Mesothelial cell of epicardium (in vitro differentiated cells): ENCODE measurements around the gene RHPN2. TPM values are rescaled to one million over a fixed set of nuclear protein-coding genes. Genes with fewer than 3 reads are reported as not detected.

ENCODE experiments used
- DNase-seq, 2 experiments: peaks; one replicate each; pipeline ENCODE4 v3.0.0; 2021; ENCODE audit warnings: low spot score in 2 of 2; ENCODE audit not compliant: unreplicated experiment in 2 of 2
- H3K27ac Mint-ChIP-seq: 2 replicates; pipeline ENCODE4 v1.8.0; 2021; ENCODE audit warnings: mixed read lengths
- H3K27me3 Mint-ChIP-seq: 2 replicates; pipeline ENCODE4 v1.8.0; 2021; ENCODE audit warnings: low read depth, mixed read lengths
- H3K36me3 Mint-ChIP-seq: 2 replicates; pipeline ENCODE4 v1.8.0; 2021; ENCODE audit warnings: mixed read lengths
- H3K4me1 Mint-ChIP-seq: 2 replicates; pipeline ENCODE4 v1.8.0; 2021; ENCODE audit warnings: mixed read lengths
- H3K4me3 Mint-ChIP-seq: 2 replicates; pipeline ENCODE4 v1.8.0; 2021; ENCODE audit warnings: mild to moderate bottlenecking, moderate library complexity, mixed read lengths
- H3K9me3 Mint-ChIP-seq: 2 replicates; pipeline ENCODE4 v1.8.0; 2021; ENCODE audit warnings: mixed read lengths
- total RNA-seq: library from RNA; stranded (reverse); gene quantifications from 3 replicates; pipeline ENCODE4 v1.2.1, GENCODE V29; 2021
- TF ChIP-seq, protein P1 (sequence below): fragments of 200-600 bp; sonication (generic); IDR thresholded peaks from one replicate; pipeline ENCODE4 v1.5.0; 2021; ENCODE audit warnings: antibody characterized with exemption; ENCODE audit not compliant: unreplicated experiment

RHPN2 gene
- total RNA-seq, 1 donor from 2014 or later = 23.3 TPM

DNA sequence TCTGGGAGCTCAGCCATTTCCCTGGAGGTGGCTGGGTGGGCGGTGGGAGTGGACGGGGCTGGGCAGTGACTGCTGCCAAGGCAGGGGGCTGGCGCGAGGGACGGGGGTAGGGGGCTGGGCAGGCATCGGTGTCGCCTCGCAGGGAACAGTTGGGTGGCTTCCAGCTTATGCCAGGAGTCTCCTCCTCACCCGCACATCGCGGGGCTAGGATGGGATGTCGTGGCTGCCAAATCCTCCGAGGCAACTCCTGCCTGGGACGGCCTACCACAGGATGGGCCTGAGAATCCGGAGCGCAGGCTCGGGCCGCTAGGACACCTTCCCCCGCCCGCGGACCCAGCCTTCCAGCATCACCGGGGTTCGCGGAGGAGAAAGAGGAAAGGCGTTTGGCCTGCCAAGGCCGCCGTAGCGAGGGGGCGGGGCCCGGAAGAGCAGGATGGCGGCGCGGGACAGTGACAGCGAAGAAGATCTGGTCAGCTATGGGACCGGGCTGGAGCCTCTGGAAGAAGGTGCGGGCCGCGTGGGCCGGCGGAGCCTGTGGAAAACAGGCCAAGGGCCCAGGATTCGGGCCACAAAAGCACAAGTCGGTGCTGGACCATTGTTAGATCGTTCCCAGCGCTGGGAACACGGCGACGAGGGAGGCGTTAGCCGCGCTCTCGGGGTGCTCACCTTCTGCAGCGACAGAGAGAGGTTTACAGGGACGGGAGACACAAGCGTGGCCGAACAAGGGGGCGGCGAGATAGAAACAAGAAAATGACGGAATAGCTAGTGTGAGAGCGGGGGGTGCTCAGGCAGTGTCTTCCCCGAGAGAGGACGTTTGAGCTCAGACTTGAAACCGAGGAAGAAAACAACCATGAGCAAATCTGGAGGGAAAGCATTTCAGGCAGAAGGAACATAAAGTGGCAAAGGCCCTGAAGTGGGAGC, 16.3 kb upstream of the RHPN2 start, which contains the start of gene GPATCH1:
TSS of gene GPATCH1 (plus strand) at position 421 of the 921 bp plus-strand sequence. CDS start at position 434, 13 bp downstream.
- H3K4me1 Mint-ChIP-seq = peaks cover 22% of the 10 kb centered on the region
- peak within 1 kb of the TSS; percentile 92 for H3K27ac Mint-ChIP-seq
- TF ChIP-seq, protein P1, sequence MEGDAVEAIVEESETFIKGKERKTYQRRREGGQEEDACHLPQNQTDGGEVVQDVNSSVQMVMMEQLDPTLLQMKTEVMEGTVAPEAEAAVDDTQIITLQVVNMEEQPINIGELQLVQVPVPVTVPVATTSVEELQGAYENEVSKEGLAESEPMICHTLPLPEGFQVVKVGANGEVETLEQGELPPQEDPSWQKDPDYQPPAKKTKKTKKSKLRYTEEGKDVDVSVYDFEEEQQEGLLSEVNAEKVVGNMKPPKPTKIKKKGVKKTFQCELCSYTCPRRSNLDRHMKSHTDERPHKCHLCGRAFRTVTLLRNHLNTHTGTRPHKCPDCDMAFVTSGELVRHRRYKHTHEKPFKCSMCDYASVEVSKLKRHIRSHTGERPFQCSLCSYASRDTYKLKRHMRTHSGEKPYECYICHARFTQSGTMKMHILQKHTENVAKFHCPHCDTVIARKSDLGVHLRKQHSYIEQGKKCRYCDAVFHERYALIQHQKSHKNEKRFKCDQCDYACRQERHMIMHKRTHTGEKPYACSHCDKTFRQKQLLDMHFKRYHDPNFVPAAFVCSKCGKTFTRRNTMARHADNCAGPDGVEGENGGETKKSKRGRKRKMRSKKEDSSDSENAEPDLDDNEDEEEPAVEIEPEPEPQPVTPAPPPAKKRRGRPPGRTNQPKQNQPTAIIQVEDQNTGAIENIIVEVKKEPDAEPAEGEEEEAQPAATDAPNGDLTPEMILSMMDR = no peak
- peak; percentile 86 to 94 for DNase-seq
- H3K27me3 Mint-ChIP-seq = no peaks in the 10 kb centered on the region
- no peaks in the 10 kb centered on the region for H3K36me3 Mint-ChIP-seq
- H3K4me3 Mint-ChIP-seq = peak within 1 kb of the TSS; percentile 86
- no peaks in the 10 kb centered on the region for H3K9me3 Mint-ChIP-seq

DNA sequence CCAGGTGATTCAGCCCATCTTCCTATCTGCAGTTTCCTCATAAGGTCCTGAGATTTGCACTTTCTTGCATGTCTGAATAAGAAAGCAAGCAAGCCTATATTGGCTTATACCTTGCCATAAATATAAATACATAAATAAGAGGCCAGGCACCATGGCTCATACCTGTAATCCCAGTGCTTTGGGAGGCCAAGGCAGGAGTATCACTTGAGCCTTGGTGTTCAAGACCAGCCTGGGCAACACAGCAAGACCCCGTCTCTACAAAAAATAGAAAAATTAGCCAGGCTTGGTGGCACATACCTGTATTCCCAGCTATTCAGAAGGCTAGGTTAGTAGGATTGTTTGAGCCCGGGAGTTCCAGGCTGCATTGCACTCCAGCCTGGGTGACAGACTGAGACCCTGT, 10.8 kb upstream of the RHPN2 start:
- no peak overlapping the region for H3K4me3 Mint-ChIP-seq
- H3K27me3 Mint-ChIP-seq = no peaks in the 10 kb centered on the region
- H3K27ac Mint-ChIP-seq = no peak overlapping the region
- no peaks in the 10 kb centered on the region for H3K36me3 Mint-ChIP-seq
- peaks cover 7% of the 10 kb centered on the region for H3K4me1 Mint-ChIP-seq
- TF ChIP-seq, protein P1 = no peak
- no peaks in the 10 kb centered on the region for H3K9me3 Mint-ChIP-seq
- no peak for DNase-seq

DNA sequence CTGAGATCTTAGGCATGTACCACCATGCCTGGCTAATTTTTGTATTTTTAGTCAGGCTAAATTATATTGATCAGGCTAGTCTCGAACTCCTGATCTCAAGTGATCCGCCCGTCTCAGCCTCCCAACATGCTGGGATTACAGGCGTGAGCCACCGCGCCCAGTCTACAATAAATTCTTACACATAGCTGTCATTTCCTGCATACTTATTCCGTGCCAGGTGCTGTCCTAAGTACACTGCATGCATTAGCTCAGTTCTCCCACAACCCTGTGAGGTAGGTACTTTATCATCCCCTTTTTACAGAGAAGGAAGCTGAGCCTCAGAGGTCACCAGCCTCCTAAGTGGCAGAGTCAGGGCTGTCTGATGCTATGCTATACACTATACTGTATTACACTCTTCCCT, 7.2 kb upstream of the RHPN2 start:
- Mint-ChIP-seq H3K27me3 (no peaks in the 10 kb centered on the region), H3K4me3 (no peak overlapping the region), H3K9me3 (no peaks in the 10 kb centered on the region), H3K4me1 (no peaks in the 10 kb centered on the region), H3K36me3 (no peaks in the 10 kb centered on the region), H3K27ac (no peak overlapping the region)
- TF ChIP-seq, protein P1 = no peak
- no peak for DNase-seq

DNA sequence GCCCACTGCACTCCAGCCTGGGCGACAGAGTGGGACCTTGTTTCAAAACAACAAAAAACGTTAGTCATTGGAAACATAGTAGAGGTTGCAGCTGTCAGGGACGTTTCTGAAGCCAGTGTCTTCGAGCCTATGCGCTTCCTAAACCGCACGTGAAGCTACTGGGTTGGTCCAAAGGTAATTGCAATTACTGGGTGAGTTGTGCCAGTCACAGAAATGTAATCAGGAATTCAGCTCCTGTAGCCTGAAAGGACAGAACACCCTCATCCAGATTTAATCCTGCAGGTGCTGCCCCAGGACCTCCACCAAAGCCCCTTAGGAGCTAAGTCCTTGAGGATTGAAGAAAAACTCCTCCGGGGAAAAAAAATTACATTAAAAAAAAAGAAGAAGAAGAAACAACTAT, 2.4 kb upstream of the RHPN2 start:
- H3K27me3 Mint-ChIP-seq = peaks cover 17% of the 10 kb centered on the region
- DNase-seq = no peak
- no peak overlapping the region for H3K27ac Mint-ChIP-seq
- peaks cover 8% of the 10 kb centered on the region for H3K4me1 Mint-ChIP-seq
- TF ChIP-seq, protein P1 = no peak
- no peaks in the 10 kb centered on the region for H3K9me3 Mint-ChIP-seq
- no peaks in the 10 kb centered on the region for H3K36me3 Mint-ChIP-seq
- H3K4me3 Mint-ChIP-seq = no peak overlapping the region

DNA sequence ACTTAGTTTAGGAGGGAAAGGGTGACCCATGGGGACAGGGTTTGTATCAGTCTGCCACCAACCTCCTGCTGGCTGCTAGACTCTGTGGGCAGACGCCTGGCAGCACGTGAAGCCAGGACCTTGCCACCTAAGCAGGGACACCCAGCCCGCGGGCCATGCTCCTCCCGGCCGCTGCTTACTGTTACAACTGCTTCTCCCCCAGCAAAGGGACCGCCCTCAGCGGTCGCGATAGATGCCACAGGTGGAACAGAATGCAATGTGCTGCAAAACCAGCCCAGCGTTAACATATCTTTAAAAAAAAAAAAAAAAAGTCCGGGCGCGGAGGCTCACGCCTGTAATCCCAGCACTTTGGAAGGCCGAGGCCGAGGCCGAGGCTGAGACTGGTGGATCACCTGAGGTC, 1.9 kb upstream of the RHPN2 start:
- TF ChIP-seq, protein P1 = no peak
- H3K9me3 Mint-ChIP-seq = no peaks in the 10 kb centered on the region
- peak overlapping the region; percentile 22 for H3K4me3 Mint-ChIP-seq
- peaks cover 20% of the 10 kb centered on the region for H3K27me3 Mint-ChIP-seq
- H3K4me1 Mint-ChIP-seq = peaks cover 8% of the 10 kb centered on the region
- no peak overlapping the region for H3K27ac Mint-ChIP-seq
- no peaks in the 10 kb centered on the region for H3K36me3 Mint-ChIP-seq
- no peak for DNase-seq
